H4 (cell line): ENCODE results near the gene CECR2. TPM values are rescaled to one million over a fixed set of nuclear protein-coding genes. Genes with fewer than 3 reads are reported as not detected.

Experiments
- DNase-seq: peaks from one replicate; pipeline ENCODE4 v3.0.0-alpha.2; 2015; ENCODE audit warnings: low spot score
- total RNA-seq: library from RNA; depleted of rRNA; stranded (reverse); fragments of >200 nt; shearing (Covaris generic); gene quantifications from 2 replicates; pipeline ENCODE4 v1.2.3, GENCODE V29; 2014

Gene CECR2
- total RNA-seq, 1 experiment from 2014 or later, result 0.06 TPM

DNA sequence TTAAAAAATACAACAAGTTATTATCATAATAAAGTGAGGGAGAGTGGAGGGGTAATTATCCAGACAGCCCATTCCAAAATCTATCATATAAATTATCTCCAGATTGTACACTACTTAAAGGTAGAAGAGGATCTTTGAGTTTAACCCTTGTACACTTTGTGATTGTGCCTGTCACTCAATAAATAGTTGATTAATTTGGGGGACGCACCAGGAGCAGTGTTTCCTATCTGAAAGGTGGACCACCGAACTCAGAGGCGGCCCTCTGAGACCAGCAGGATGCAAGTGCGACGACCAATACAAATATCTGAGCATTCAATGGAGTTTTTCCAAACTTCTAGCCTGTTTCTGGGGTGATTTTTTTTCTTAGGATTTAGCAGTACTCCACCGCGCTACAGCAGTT is 1.1 kb upstream of the CECR2 start:
- DNase-seq, result no peak

DNA sequence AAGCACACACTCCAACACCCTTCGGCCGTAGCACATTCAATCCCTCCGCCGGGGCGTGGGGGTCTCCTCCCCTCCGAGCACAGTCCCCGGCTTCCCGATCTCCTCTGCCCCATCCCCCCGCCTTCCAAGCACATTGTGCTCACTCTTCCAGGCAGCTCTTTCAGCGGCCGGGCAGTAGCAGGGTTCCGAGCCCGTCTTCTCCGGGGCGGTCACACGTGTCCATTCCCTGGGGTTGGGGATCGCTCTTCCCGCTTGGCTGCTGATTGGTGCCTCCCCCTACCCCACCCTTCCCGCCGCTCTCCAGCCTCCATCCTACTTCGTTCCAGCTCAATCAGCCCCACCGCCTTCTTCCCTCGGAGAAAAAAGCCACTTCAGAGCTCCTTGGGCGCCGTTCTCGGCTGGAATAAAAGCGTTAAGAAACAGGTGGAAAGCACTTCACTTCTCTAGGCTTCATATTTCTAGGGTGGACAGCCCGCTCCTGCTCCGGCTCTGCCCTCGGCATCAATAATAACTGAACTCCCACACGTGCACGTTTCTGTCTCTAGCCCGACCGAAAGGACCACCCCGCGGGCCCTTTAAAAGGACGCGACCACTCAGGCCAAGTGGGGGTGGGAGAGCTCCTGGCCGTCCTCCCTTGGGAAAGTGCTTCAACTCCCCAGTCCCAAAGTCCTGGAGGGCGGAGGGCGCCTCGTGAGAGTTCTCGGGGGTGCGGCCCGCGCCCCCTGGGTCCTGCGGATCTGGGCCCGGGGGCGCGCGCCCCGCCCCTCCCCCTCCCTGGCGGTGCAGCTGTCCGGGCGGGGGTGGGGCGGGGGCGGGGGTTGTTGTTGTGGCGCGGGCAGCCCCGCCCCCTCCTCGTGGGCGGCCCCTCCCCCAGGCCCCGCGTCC is 464 bp upstream of the CECR2 start:
- DNase-seq, result peak; percentile 4

DNA sequence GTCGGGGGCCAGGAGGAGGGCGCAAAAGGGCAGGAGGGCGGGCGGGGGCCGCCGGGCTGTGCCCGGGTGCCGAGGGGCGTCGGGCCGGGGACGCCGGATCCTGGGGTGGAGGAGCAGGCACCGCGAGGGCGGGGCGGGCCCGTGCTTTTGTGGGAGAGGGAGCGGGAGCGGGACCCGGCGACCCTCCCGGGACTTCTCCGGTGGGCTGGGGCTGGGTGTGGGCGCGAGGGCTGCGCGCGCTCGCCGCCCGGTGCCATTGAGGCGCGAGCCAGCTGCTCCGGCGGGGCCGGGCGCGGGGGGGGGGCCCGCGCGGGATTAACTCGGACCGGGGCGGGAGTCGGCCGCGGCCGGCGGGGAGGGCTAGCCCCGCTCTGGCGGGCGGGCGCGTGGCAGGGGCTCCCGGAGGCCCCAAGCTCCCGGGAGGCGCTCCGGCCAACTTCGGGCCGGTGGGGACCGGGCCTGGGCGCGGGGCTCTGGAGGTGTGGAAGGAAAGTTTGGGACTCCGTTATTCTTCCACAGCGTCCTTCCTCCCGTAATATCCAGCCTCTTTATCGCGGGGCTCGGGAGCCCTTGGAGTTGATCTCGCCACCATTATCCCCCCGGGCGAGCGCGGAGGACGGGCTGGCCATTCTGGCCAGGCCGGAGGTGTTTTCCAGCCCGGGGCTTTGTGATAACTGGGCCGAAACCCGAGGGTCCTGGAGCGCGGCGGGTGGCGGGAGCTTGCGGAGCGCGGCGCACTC is 936 bp downstream of the CECR2 start:
- no peak for DNase-seq

DNA sequence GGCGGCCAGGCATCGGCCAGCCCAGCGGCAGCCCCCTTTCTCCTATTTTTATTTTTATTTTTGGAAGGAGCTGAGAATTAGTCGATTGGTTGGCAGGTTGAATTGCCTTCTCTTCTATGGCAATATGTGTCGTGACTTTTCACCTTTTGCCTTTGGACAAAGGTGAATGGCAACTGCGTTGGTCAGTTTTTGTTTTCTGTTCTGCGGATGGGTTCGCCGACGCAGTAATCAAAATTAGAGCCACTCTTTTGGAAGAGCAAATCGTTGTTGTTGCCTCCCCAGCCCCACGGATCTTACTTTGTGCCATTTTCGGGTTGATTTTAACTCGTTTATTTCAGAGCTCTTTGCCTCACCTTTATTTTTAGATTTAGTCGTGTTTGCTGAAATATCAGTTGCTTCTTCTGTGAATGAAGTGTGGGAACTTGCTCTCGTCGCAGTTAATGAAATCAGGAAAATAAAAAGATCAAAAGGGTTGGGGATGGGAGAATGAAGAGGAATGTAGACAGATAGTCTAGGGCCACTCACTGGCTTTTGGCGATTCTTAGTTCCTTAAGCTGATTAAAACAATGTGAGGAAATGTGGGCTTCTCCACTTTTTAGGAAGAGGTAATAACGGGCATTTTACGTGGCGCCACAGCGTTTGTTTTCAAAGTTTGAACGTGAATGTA is 1.6 kb downstream of the CECR2 start:
- DNase-seq, result no peak

DNA sequence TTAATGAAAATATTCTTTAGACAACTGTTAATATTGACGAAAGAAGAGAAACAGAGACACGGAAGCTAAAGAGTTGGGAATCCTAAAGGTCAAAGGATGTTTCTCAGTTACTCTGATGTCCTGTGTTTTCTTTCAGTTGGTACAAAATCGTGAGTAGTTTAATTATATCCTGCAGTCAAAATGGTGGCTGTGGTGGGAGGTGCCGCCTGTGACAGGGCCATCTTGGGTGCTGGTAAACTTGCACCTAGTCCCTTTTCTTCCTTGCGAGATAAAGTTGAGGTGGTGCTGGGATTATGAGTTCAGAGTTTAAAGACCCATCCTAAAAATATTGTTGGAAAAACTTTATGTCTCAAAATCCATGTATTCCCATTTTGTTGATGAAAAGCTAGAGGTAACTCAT is 2.2 kb downstream of the CECR2 start:
- no peak for DNase-seq

DNA sequence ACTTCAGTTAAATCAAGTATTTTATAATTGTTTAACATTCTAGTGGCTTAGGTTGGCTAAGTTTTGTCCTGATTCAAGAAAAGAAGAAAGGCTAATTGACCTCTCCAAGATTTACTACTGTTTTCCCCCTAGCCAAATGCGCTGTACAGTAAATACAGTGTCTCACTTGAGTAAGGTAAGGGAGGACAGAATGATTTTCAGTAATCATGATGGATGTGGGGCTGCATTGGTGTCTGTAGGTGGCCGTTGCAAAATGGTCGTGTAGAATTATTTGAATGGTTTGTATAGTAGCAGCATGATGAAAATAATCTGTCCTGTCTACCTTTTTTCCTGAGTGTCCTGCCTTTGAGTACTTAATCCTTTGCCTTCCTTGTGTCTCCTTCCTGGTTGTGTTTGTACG is 4.6 kb downstream of the CECR2 start:
- no peak for DNase-seq

DNA sequence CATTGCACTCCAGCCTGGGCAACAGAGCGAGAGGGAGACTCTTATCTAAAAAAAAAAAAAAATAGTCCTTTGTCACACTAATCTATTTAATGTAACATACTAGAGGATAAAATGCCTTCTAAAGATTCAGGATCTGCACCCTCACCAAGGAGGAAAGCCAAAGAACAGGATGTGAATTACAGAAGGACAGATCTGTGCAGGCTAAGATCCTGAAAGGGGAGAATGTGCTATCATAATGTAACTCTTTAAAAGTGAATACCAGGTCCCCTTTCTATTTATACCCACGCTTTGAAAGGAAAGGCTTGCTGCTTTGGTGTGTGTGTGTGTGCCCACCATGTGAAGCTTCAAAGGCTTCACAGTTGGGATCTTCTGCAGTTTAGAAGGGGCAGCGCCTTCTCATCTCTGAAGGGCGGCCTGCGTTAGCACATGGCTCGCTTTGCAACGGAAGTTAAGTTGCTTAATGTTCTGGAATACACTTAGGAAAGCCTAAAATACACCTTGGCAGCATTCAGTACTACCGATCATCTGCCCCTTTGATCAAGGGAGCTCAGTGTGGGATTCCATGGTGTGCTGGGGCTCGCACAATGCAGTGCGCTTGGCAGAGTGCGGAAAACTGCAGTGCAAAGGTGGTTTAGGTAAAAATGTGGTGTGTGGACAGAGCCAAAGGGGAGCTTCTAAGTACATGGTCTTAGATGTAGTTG is 6.8 kb downstream of the CECR2 start:
- DNase-seq, result no peak

DNA sequence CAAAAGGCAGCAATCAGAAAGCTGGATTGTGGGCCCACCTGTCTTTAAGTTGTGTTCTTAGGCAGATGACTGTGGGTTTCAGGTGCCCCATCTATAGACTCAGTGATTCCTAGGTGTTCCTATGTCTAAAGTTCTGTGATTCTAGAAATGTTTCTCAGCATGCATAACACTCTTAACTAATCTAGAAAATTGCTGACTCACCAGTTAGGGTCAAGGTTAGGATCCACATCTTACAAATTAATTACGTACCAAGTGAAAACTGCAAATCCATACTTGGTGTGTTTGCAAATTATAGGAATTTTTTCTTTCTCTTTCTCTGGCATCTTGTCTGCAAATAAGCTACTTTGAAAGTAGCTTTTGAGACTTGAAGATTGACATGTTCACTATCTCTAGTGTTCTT is 7.7 kb downstream of the CECR2 start:
- no peak for DNase-seq

DNA sequence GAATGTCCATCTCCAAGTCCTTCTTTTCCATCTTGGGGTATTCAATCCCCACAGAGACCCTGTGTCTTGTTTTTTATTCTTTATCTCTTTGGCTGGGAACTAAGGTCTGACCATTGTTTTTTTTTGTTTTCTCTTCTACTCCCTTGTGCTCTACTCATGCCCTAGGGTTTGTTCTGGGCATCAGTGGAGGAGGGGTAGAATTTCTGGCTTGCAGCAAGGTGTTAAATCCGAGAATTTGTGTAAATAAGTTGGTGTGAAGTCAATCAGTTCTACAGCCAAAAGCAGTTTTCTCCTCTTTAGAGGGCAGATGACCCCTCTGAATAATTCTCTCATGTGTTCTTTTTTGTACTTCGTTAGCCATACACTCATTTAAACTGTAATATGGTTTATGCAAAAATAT is 10.7 kb downstream of the CECR2 start:
- DNase-seq, result no peak

DNA sequence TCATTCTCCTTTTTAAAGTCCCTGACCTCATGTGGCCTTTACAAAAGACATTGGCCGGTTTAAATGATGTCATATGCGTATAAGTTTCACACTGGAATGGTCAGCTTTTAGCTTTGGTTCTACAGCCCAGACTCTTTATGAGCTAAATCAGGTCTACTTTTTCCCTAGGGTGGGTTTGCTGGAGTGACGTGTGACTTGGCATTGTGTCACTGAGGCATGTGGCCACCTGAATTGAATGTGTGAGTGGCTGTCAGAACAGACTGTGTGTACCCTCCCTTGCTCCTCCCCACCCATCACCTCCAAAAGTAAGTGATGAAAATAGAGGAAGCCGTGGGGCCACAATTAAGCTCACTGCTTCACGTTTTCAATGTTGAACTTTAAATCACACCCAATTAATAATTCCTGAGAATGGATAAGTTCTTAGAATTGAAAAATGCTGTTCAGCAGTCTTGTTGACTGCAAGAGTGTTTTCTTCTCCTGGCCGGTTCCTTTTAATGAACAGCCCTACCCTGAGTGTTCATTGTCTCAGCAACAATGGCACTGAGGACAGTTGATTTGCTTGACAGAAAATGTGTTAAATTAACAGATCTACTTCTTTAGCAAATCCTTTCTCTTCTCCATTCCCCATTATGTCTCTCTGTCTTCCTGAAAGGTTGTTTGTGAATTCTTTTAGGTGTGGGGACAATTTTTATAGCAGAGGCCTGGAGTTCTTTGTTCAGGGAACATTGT is 11.3 kb downstream of the CECR2 start:
- no peak for DNase-seq

DNA sequence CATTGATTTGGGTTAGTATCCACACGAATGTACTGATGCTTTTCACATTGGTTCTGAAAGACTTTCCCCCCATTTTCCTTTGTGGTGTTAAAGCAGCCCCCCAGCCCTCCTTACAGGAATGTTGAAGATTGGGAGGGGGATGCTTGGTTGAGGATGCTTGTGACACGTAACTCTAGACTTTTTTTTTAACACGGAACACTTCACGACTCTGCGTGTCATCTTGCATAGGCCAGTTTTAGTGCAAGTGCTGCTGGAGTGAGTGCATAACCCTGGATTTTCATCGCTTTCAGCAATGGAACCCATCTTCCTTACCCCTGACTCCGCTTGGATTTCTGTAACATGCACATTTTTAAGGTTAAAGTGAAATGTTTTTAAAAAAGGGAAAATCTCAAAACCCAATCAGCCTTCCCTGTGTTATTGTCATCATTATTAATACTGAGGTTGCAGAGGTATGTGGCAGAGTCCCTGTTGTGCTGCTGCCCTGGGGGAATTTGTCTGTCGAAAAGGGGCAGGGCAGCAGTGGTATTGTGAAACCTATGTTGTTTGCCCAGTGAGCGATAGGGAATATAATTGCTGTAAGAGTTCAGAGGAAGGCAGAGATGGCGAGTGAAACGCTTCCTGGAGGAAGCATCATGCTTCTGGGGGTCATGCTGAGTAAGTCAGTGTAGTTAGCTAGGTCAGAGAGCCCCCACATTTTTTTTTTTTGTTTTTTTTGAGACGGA is 12.1 kb downstream of the CECR2 start:
- DNase-seq, result no peak

DNA sequence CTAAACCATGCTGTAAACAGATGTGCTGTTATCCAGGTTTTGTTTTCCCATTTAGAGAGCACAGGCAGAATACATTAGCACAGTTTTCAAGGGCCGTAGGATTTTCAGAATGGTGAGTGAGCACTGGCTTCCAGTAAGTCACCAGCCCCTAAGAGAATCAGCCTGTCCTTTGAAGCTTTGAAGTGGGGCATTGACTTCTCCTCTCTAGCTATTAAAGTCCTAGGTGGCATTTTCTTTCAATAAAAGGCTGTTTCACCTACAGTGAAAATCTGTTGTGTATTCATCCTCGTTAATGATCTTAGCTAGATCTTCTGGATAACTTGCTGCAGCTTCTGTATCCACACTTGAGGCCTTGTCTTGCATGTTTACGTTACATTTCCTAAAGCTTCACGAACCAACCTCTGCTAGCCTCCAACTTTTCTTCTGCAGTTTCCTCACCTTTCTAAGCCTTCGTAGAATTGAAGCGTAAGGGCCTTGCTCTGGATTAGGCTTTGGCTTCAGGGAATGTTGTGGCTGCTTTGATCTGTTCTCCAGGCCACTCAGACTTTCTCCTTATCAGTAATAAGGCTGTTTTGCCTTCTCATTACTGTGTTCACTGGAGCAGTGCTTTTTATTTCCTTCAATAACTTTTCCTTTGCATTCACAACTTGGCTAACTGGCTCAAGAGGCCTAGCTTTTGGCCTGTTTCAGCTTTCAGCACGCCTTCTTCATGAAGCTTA is 15.5 kb downstream of the CECR2 start:
- DNase-seq, result no peak

DNA sequence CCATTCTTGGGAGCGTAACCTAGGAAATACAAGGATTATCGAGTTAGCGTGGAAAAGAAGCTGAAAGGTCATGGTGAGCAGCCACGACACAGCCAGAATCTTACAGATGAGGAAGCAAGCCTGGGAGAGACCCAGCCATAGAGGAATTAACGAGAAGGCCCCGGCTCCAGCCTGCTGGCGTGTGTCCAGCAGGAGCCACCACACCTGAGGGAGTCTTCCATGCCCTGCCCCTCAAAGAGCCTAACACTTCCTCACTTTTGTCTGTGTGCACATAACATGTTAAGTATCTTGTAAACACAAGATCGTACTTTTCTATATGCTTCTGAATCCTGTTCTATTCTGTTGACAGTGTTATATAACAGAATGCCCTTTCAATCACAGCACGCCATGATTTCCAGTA is 18.1 kb downstream of the CECR2 start:
- DNase-seq, result no peak

DNA sequence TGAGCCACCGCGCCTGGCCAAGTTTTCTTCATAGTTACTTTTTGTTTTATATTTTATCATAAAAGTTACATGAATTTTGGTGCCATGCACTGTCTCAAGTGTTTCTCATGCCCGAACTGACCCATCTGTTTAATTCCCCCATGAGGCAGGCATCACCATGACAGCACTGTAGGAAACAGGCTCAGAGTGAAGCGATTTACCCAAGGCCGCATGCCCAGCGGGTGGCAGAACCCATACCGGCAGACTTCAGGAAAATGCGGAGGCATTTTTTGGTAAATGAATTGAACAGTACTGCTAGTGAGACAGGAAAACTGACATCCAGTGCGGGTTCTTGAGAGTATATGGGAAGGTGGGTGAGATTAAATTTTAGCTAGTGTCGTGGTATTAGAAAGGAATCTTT is 19.0 kb downstream of the CECR2 start:
- no peak for DNase-seq

DNA sequence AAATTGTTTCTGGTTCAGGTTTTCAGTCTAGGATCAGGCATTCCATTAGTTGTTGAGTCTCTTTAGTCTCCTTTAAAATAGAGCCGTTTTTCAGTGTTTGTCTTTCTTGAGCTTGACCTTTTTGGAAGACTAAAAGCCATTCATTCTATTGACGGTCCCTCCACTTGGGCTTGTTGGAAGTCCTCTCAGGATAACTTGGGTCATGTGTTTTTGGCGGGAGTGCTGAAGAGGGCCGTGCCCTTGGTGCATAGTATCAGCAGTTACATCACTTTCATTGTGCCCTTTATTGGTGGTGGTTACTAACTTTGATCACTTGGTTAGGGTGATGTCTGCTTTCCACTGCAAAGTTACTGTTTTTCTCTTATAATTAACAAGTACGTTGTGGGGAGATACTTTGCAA is 20.8 kb downstream of the CECR2 start:
- DNase-seq, result no peak

DNA sequence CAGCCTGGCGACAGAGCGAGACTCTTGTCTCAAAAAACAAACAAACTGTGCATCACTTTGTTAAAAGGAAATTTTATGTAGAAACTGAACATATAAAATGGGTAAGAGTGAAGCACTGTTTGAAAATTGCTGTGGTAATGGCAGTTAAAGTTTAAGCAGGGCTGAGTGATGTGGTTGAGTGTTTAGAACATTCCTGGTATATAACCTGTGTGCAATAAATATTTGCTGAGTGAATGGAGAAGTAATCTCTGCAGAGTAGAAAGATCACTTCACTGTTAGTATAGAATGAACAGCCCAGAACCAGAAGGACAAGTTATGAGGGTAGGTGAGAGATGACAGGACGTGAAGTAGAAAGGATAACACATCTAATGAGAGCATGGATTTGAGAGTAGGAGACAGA is 27.3 kb downstream of the CECR2 start:
- DNase-seq, result no peak

DNA sequence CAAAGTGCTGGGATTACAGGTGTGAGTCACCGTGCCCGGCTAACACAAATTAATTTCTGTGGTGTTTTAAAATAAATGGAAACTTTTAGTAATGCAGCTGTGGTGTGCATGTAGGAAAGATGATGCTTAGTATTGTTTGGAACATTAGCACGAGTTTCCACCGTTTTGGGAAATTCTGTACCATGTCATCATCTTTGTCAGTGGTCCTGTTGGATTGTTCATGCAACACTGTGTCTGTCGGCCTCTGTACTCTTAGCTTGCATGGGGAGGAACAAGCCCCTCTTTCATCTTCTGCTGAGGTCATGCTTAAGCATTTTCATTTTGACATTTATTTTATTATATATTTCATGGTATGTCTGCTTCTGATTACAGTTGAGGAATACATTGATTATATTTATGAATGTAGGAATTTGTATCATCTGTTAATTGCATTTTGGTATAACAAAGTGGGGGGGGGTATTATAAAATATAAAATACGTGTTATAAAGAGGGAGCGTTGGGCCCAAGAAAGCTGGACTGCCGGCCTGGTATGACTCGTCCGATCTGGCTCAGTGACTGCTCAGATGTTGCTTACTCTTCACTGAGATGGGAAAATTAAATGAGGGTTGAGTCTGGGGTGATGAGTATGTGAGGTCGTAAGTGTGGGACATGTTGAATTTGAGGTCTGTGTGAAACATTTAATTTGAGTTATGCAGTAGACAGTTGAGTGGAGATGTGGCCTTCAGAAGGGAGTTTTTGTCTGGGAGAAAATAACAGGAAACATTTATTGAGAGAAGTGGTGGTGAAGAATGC is 28.7 kb downstream of the CECR2 start:
- DNase-seq, result no peak

DNA sequence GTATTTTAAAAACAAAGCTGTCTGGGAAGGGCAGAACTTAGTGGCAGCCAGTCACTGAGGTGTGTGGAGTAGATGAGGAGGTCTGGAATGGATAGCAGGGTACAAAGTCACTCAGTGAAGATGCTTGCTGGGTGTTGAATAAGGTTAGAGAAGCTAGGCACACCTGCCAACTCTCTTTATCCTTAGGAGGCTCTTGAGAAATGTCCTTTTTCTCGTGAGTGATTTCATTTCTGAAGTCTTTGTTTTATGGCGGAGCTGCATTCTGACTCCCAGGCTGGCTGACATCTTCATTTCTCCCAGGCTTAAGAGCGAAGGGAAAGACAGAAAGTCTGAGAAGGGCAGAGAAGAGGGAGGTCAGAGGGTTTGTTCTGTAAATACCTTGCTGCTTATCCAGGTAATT is 31.0 kb downstream of the CECR2 start:
- DNase-seq, result no peak

DNA sequence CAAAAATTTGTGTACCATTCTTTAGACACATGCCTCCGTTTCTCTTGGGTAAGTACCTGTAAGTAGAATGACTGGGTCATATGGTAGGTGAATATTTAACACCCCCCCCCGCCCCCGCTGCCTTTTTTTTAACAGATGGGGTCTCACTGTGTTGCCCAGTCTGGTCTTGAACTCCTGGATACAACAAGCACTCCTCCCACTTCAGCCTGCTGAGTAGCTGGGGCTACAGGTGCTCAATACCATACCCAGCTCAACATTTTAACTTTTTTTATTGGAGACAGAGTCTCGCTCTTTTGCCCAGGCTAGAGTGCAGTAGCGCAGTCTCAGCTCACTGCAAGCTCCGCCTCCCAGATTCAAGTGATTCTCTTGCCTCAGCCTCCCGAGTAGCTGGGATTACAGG is 32.5 kb downstream of the CECR2 start:
- DNase-seq, result no peak
